HG03432 (cell line): ENCODE results near the gene KLHL26.
A peak's percentile ranks its signal among the peaks of the same experiment; 100 is the strongest.
"Not testable (repeated sequence)": the region's sequence is repeated elsewhere in the genome, so short reads cannot be mapped to it uniquely, and the experiment has no call there.

Source experiments
- ATAC-seq: cut with Tn5 transposase; IDR thresholded peaks from one replicate; pipeline ENCODE4 v1.9.1; 2021; ENCODE audit warnings: mild to moderate bottlenecking, moderate library complexity; ENCODE audit not compliant: unreplicated experiment

The KLHL26 gene

GRCh38 chr19:18636969-18637629 lies at the start of gene KLHL26:
KLHL26 (plus strand) TSS chr19:18637028; CDS start chr19:18637055, 27 bp downstream.
- no peak for ATAC-seq

DNA sequence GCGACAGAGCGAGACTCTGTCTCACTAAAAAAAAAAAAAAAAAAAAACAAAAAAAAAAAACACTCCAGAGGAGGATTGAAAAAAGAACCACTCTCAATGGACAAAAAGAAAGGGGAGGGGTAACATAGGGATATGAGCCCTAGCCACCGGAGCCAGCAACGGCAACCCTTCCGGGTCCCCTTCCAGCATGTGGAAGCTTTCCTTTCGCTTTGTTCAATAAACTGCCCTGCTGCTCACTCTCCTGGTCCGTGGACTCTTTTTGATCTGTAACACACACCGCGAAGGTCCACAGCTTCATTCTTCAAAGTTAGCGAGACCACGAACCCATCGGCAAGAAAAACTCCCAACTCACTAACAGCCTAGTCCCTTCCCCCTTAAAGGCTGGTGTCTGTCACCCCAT lies 49.3 kb upstream of the KLHL26 start:
- no peak for ATAC-seq

- ATAC-seq, result no peak
Measured at GRCh38 chr19:18587962-18588610, 48.7 kb upstream of the KLHL26 start.

DNA sequence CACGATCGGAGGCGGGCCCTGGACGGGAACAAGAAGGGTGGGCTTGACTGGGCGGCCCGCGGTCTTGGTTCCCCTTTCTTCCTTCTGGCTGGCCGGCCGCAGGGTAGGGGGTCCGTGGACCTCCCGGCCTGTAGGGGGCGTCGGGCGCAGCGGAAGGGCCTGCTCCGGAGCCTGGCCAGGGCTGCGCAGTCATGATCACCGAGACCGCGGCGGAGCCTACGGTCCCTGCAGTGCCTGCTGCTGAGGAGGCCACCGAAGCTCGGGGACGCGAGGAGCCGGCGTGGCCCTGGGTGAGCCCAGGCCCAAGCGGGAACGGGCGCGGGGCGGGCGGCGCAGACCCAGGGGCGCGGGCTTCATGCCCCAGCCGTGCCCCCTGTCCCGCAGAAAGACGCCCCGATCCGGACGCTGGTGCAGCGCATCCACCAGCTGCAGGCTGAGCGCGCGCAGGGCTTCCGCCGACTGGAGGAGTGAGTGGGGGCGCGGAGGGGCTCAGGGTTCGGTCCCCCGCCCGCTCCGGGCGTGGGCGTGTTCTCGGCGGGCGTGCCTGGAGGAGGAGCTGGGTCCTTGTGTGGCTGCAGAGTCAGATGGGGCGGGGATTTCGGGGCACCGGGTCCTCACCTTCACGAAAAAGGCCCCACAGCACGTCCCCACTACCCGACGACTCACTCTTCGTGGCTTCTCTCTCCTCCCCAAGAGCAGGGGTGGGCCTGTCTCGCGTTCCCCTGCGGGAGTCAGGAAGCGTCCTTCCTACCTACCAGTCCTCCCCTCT lies 48.0 kb upstream of the KLHL26 start, which contains the start of gene REX1BD:
REX1BD (plus strand) TSS at position 188 of the 769 bp plus-strand sequence; CDS start at position 192, 4 bp downstream.
- peak; percentile 84 for ATAC-seq

DNA sequence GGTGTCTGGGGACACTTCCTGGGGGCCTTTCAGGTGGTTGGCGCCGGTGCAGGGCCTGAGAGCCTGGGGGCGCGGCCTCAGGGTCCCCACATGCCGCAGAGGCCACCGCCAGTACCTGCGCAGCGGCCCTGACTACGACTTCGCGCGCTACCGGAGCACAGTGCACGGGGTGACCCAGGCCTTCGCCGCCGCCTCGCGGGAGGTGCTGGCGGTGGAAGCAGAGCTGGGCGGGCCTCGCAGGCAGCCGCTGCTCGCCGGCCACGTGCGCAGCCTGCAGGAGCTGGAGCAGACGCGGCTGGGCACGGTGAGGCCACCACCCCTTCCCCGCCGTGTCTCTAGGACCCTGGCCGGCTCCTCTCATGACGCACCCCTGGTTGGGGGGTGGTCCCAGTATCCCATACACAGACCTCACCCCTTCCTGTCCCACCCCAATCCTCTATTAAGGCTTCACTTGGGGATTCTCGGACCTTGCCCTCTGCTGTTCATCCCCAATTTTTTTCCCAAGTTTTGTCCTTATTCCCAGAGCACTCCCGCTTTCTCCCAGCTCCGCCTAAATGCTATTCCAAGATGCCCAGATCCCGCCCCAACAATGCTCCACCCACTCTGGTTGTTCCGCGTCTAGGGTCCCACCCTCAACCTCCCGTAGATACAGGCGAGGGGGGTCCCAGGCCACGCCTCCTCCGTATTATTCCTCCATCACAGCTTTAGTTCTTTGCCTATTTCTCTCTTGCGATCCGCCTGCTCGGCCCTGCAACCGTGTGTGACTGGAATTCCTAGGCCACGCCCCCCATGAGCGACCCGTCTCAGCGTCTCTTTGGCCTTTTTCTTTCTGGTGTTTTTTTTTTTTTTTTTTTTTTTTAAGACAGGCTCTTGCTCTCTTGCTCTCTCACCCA lies 47.2 kb upstream of the KLHL26 start:
- ATAC-seq, result peak; percentile 35

GRCh38 chr19:18590273-18591272 lies 46.3 kb upstream of the KLHL26 start:
- no peak for ATAC-seq

DNA sequence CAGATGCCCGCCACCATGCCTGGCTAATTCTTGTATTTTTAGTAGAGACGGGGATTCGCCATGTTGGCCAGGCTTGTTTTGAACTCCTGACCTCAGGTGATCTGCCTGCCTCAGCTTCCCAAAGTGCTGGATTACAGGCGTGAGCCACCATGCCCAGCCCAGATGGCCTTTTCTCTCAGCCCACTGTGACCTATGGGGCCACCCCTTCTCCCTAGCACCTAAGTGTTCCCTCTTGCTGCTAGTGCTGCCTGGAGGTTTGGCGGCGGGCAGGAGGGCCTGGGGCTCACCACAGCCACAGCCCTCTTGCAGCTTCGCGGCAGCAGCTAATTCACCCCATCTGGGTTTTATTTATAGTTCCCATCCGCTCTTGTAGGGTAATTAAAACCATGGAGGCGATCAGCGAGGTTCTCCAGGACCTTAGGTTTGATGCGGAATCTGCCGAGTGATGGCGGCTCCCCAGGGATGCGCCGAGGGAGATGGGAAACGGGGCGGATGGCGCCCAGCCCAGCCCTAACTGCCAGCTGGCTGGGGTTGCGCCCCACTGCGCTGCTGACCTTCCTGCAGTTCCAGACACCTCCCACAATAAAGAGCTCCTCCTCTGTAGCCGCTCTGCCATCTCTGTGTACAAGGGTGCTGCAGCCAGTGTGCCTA lies 45.0 kb upstream of the KLHL26 start:
- ATAC-seq, result no peak

DNA sequence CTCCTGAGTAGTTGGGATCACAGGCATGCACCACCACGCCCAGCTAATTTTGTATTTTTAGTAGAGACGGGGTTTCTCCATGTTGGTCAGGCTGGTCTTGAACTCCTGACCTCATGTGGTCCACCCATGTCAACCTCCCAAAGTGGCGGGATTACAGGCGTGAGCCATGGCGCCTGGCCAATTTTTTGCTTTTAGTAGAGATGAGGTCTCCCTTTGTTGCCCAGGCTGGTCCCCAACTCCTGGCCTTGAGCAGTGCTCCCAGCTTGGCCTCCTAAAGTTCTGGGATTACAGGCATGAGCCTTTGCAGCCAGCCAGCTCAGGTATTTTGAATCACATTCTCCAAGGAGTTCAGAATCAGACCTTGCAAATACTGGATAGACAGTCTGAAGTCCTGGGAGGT lies 44.1 kb upstream of the KLHL26 start:
- not testable (repeated sequence) for ATAC-seq

- no peak for ATAC-seq
Measured at GRCh38 chr19:18593367-18594095, 43.3 kb upstream of the KLHL26 start.

DNA sequence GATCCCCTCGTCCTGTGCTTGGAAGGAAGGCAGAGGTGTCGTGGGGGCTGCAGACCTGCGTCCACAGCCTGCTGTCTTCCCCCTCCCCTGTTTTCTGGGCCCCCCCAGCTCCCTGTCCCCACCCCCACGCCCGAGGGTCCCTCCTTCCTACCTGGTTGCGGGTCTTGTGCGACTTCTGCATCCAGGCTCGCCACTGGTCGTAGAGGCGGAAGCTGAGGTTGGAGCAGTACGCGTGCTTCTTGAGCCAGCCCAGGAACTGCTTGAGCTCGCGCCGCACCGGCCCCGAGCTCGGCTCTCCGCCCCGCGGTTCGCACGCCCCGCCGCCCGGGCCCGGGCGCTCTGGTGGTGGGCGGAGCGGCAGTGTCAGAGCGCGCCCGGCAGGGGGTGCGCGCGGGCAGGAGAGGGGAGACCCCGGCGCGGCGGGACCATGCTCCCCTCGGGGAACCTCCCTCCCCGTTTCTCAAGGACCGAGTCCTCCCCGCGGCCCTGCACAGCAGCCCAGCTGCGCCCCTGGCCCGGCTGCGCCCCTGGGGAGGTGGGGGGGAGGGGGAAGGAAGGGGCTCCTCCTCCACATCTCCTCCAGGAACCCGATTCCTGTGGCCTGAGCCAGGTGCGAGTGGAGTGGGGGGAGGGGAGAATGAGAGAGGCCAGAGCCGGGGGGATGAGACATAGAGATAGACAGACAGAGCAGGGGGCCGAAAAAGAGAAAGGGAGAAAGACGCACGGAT lies 42.6 kb upstream of the KLHL26 start:
- peak; percentile 64 for ATAC-seq

DNA sequence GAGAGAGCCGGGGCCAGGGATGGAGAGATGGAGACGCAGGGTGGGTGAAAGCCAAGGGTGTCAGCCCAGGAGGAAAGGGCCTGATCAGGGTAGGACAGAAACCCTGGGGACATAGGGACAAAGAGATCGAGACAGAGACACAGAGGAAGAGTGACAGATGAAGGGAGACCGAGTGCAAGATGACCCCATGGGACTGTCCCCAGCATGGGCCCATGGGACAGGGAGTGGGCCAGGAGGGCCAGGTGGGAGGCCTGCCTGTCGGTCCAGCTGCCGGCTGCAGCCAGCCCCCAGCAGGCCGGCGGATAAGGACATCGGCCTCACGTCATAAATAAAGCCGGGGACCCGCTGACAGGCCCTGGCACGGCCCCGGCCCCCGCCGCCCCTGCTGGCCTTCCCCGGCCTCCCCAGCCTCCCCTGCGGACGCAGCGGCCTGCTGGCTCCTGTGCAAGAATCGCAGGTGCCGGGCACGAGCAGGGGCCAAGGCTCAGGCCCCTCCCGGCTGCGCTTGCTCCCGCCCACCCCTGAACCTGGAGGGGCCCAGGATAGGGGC lies 41.9 kb upstream of the KLHL26 start:
- no peak for ATAC-seq

GRCh38 chr19:18595475-18595874 lies 41.4 kb upstream of the KLHL26 start:
- ATAC-seq, result no peak

GRCh38 chr19:18596752-18597157 lies 40.1 kb upstream of the KLHL26 start:
- ATAC-seq, result no peak

- ATAC-seq, result no peak
Measured at GRCh38 chr19:18597809-18598660, 38.8 kb upstream of the KLHL26 start.

DNA sequence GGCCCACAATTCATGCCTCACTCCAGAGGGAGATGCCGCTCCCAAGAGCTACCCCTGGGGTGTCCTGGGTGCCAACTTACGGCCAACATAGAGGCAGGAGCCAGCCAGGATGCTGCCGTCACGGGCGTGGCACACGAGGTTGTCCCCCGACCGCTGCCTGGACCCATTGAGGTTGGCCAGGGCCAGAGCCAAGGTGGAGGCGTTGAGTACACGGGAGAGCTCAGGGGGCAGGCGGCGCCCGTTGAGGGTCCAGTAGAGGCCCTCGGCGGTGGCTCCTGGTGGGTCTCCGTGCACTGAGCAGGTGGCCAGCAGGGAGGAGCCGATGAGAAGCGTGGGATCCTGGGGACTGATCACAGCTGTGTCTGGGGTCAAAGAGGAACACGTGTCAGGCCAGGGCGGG lies 37.3 kb upstream of the KLHL26 start:
- no peak for ATAC-seq

GRCh38 chr19:18600692-18601397 lies 36.0 kb upstream of the KLHL26 start:
- ATAC-seq, result not testable (repeated sequence)
